Smooth muscle cell (in vitro differentiated cells): Measurements from ENCODE around the gene BUD31. TPM values are rescaled to one million over a fixed set of nuclear protein-coding genes. Genes with fewer than 3 reads are reported as not detected.
A peak's percentile ranks its signal among the peaks of the same experiment; 100 is the strongest.

ENCODE experiments used
- DNase-seq: peaks from one replicate; lab custom pipeline; 2025; ENCODE audit not compliant: unreplicated experiment; lab: John Stamatoyannopoulos, UW
- H2AFZ ChIP-seq: fragments of 200-600 bp; sonication (generic); 2 replicates; pipeline ENCODE4 v1.6.0; 2016; ENCODE audit warnings: antibody characterized with exemption, low read depth, mild to moderate bottlenecking
- H3F3A ChIP-seq: fragments of 200-600 bp; sonication (generic); 2 replicates; pipeline ENCODE4 v1.6.0; 2017; ENCODE audit warnings: antibody characterized with exemption, low read depth
- H3K27ac ChIP-seq: fragments of 200-600 bp; sonication (generic); 2 replicates; pipeline ENCODE4 v1.5.1; 2016; ENCODE audit warnings: low read depth, mild to moderate bottlenecking
- H3K27me3 ChIP-seq: fragments of 200-600 bp; sonication (generic); 2 replicates; pipeline ENCODE4 v1.6.1; 2016; ENCODE audit warnings: low read depth, mild to moderate bottlenecking
- H3K36me3 ChIP-seq: fragments of 200-600 bp; sonication (generic); 2 replicates; pipeline ENCODE4 v1.5.1; 2016; ENCODE audit warnings: low read depth
- H3K4me1 ChIP-seq: fragments of 200-600 bp; sonication (generic); 2 replicates; pipeline ENCODE4 v1.5.1; 2016; ENCODE audit warnings: low read depth
- H3K4me2 ChIP-seq: fragments of 200-600 bp; sonication (generic); 2 replicates; pipeline ENCODE4 v1.6.0; 2016; ENCODE audit warnings: mild to moderate bottlenecking
- H3K4me3 ChIP-seq: fragments of 200-600 bp; sonication (generic); 2 replicates; pipeline ENCODE4 v1.5.1; 2016; ENCODE audit warnings: mild to moderate bottlenecking
- H3K79me2 ChIP-seq: fragments of 200-600 bp; sonication (generic); 2 replicates; pipeline ENCODE4 v1.6.0; 2016; ENCODE audit warnings: low read depth, mild to moderate bottlenecking
- H3K9ac ChIP-seq: fragments of 200-600 bp; sonication (generic); 2 replicates; pipeline ENCODE4 v1.6.0; 2016; ENCODE audit warnings: low read depth
- H3K9me3 ChIP-seq: fragments of 200-600 bp; sonication (generic); replicated peaks from 2 replicates; pipeline ENCODE4 v1.5.1; 2016; ENCODE audit warnings: low read depth
- H4K20me1 ChIP-seq: fragments of 200-600 bp; sonication (generic); 2 replicates; pipeline ENCODE4 v1.6.0; 2016; ENCODE audit warnings: low read depth
- WGBS: methylation state at CpG from one replicate; pipeline ENCODE4 v1.1.7; 2016; ENCODE audit warnings: low lambda C conversion rate; 5-methylcytosine and 5-hydroxymethylcytosine counted together
- polyA plus RNA-seq: library from polyadenylated mRNA; unstranded; fragments of >200 nt; fragmentation: Nextera tagmentation; extraction: Ambion mirVana; gene quantifications from 2 replicates; pipeline ENCODE4 v1.2.1, GENCODE V29; 2016
- total RNA-seq: library from RNA; depleted of rRNA; stranded (reverse); fragments of >200 nt; gene quantifications from 2 replicates; pipeline ENCODE4 v1.2.3, GENCODE V29; 2014
- TF ChIP-seq, protein P1 (sequence below): fragments of 200-600 bp; sonication (generic); IDR thresholded peaks from 2 replicates; pipeline ENCODE4 v1.5.1; 2017; ENCODE audit warnings: borderline replicate concordance, mild to moderate bottlenecking, antibody characterized with exemption; ENCODE audit not compliant: insufficient read depth, poor library complexity, severe bottlenecking

Gene BUD31
- total and polyA plus RNA-seq, 2 experiments from 2014 or later, result 97.2 to 249 TPM

DNA sequence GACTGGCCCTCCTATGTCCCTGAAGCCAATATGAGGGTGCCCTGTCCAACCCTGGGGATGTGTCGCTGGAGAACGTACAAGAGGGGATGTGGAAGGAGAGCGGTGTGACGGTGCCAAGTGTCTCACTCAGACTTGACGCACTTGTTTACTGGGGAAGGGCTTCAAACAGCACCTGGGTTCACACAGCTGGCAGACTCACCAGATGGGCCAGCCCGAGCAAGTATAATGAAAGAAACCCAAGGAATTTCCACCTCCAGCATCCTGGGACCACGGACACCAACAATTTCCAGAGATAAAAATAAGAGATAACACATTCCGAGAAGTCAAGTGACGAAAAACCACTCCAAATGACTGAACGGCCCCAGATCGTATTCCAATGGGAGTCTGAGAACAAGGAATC, 51.9 kb downstream of the BUD31 start:
- TF ChIP-seq, protein P1, sequence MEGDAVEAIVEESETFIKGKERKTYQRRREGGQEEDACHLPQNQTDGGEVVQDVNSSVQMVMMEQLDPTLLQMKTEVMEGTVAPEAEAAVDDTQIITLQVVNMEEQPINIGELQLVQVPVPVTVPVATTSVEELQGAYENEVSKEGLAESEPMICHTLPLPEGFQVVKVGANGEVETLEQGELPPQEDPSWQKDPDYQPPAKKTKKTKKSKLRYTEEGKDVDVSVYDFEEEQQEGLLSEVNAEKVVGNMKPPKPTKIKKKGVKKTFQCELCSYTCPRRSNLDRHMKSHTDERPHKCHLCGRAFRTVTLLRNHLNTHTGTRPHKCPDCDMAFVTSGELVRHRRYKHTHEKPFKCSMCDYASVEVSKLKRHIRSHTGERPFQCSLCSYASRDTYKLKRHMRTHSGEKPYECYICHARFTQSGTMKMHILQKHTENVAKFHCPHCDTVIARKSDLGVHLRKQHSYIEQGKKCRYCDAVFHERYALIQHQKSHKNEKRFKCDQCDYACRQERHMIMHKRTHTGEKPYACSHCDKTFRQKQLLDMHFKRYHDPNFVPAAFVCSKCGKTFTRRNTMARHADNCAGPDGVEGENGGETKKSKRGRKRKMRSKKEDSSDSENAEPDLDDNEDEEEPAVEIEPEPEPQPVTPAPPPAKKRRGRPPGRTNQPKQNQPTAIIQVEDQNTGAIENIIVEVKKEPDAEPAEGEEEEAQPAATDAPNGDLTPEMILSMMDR, result no peak
- Histone ChIP-seq H3K9me3 (no peaks in the 10 kb centered on the region), H3K36me3 (no peaks in the 10 kb centered on the region), H3K79me2 (peaks cover 70% of the 10 kb centered on the region), H3K27me3 (no peaks in the 10 kb centered on the region), H3K9ac (no peak overlapping the region), H4K20me1 (peaks cover 62% of the 10 kb centered on the region), H3K4me1 (peaks cover 6% of the 10 kb centered on the region), H3K27ac (no peak overlapping the region), H3K4me2 (no peak overlapping the region), H3F3A (peaks cover 8% of the 10 kb centered on the region), H3K4me3 (no peak overlapping the region), H2AFZ (no peak overlapping the region)
- no peak for DNase-seq
- 84% methylated on average over 11 of the region's 11 CpGs for WGBS

DNA sequence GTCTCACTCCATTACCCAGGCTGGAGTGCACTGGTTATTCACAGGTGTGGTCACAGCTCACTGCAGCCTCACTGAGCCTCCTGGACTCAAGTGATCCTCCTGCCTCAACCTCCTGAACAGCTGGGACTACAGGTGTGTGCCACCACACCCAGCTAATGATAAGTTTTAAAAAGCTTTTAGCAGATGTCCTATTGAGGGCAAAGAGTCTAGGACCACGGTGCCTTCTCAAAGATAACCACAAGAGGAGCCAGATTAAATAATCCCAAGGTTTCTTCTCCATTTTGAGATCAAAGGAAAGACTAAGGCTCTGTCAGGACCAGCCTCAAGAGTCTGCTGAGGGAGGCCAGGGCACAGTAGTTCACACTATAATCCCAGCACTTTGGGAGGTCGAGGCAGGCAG, 52.5 kb downstream of the BUD31 start:
- Histone ChIP-seq H3K4me3 (no peak overlapping the region), H3K4me1 (peaks cover 8% of the 10 kb centered on the region), H3K79me2 (peaks cover 75% of the 10 kb centered on the region), H3K36me3 (no peaks in the 10 kb centered on the region), H2AFZ (no peak overlapping the region), H3K4me2 (no peak overlapping the region), H3K9me3 (no peaks in the 10 kb centered on the region), H3K9ac (no peak overlapping the region), H3K27me3 (no peaks in the 10 kb centered on the region), H3K27ac (no peak overlapping the region), H4K20me1 (peaks cover 62% of the 10 kb centered on the region), H3F3A (peaks cover 8% of the 10 kb centered on the region)
- WGBS, result 100% methylated on average over 2 of the region's 2 CpGs
- no peak for DNase-seq
- TF ChIP-seq, protein P1, result no peak

DNA sequence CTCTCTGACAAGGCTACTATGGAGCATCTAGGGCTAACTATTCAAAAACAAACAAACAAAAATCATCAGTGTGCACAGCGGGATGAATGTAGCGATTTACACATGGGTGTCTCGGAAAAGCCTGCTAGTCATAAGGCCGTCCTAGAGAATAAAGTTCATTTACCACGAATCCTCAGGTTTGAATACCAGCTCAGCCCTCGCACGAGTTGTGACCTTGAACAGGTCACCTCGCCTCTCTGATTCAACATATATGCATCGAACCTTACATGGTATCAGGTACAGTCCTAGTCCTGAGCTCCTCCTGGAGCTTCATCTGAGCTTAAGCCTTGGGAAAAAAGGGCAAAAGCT, 56.6 kb downstream of the BUD31 start:
- H3K27me3 ChIP-seq, result no peaks in the 10 kb centered on the region
- H3K9me3 ChIP-seq, result no peaks in the 10 kb centered on the region
- 12% methylated on average over 9 of the region's 9 CpGs for WGBS
- H3K4me3 ChIP-seq, result peak overlapping the region; percentile 87
- TF ChIP-seq, protein P1, result no peak
- peak overlapping the region; percentile 78 for H3K27ac ChIP-seq
- H3K79me2 ChIP-seq, result peaks cover 59% of the 10 kb centered on the region
- H3K36me3 ChIP-seq, result no peaks in the 10 kb centered on the region
- H3K9ac ChIP-seq, result peak overlapping the region; percentile 96
- no peaks in the 10 kb centered on the region for H3F3A ChIP-seq
- peaks cover 22% of the 10 kb centered on the region for H4K20me1 ChIP-seq
- H3K4me1 ChIP-seq, result peaks cover 10% of the 10 kb centered on the region
- peak overlapping the region; percentile 99 for H3K4me2 ChIP-seq
- DNase-seq, result no peak
- peak overlapping the region; percentile 89 for H2AFZ ChIP-seq

DNA sequence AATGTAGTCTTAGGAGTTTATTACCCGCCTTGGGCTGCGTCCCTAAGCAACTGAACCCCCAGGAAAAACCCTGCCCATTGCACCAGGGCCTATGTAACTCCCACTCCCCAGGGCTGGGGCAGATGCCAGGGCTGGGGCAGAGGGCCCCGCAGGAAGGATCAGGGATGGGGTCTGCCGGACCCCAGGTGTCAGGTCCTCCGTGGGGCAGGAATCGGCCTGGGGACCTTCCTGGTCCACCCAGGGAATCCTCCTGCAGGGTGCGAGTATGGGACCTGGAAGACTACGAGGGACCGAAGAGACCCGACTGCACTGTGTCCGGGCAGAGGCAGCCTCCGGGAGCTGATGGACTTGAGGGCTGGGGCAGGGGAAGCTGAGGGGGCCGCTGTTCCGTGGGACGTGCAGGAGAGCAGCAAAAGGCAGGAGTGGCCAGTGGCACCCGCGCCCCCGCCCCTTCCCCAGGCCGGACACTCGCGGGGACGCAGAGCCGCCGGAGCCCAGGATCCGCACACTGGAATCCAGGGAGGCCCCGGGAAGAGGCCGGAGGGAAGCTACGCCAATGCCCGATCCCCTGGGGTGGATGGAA, 59.7 kb downstream of the BUD31 start:
- Histone ChIP-seq H3K36me3 (no peaks in the 10 kb centered on the region), H3K27me3 (no peaks in the 10 kb centered on the region), H3K79me2 (peaks cover 36% of the 10 kb centered on the region), H2AFZ (no peak overlapping the region), H3K9me3 (no peaks in the 10 kb centered on the region), H4K20me1 (no peaks in the 10 kb centered on the region), H3K4me3 (no peak overlapping the region), H3K9ac (no peak overlapping the region), H3K4me2 (no peak overlapping the region), H3K27ac (no peak overlapping the region), H3K4me1 (peaks cover 10% of the 10 kb centered on the region), H3F3A (peaks cover 3% of the 10 kb centered on the region)
- WGBS, result over 99% methylated on average over 13 of the region's 29 CpGs
- DNase-seq, result no peak
- TF ChIP-seq, protein P1, result no peak
